Activated T-cell treated with anti-CD3 and anti-CD28 coated beads, Interleukin-2, amount 50 U/mL, for 72 hours (primary cell): ENCODE measurements around the gene RPL37. TPM values are rescaled to one million over a fixed set of nuclear protein-coding genes. Genes with fewer than 3 reads are reported as not detected.

Experiments
- ATAC-seq, 2 donors: fragments of 150-1000 bp; cut with Tn5 transposase; replicated peaks in 1 of 2; 2 replicates each; pipeline ENCODE4 v1.10.0; 2021; ENCODE audit warnings: moderate library complexity in 2 of 2, mild to moderate bottlenecking in 1 of 2
- DNase-seq, 2 donors: peaks; one replicate each; pipeline ENCODE4 v3.0.0; 2021 to 2022; ENCODE audit warnings: mixed read lengths in 1 of 2
- H3K27ac Mint-ChIP-seq: one replicate; pipeline ENCODE4 v1.8.0; 2022; ENCODE audit warnings: mild to moderate bottlenecking, moderate library complexity, mixed read lengths
- H3K27me3 Mint-ChIP-seq: one replicate; pipeline ENCODE4 v1.8.0; 2022; ENCODE audit warnings: low read depth, mixed read lengths
- H3K36me3 Mint-ChIP-seq, 2 donors: one replicate each; pipeline ENCODE4 v1.8.0; 2022; ENCODE audit warnings: mixed read lengths in 2 of 2, mild to moderate bottlenecking in 1 of 2; ENCODE audit not compliant: insufficient read depth in 2 of 2
- H3K4me1 Mint-ChIP-seq: one replicate; pipeline ENCODE4 v1.8.0; 2022; ENCODE audit warnings: low read depth, mixed read lengths
- H3K4me3 Mint-ChIP-seq, 2 donors: one replicate each; pipeline ENCODE4 v1.8.0; 2022; ENCODE audit warnings: mild to moderate bottlenecking in 2 of 2, mixed read lengths in 2 of 2, moderate library complexity in 2 of 2
- H3K9me3 Mint-ChIP-seq, 2 donors: one replicate each; pipeline ENCODE4 v1.8.0; 2022; ENCODE audit warnings: mixed read lengths in 2 of 2
- total RNA-seq, 2 donors: library from RNA; stranded (reverse); gene quantifications; one replicate each; pipeline ENCODE4 v1.2.3, GENCODE V29; 2022

The RPL37 gene
- total RNA-seq, 2 donors from 2014 or later, result 2,016 to 2,043 TPM

GRCh38 chr5:40784916-40785315 is 50.1 kb downstream of the RPL37 start:
- DNase-seq, result no peak
- peaks cover 15 to 19% of the 10 kb centered on the region in 2 donors for H3K36me3 Mint-ChIP-seq
- no peak overlapping the region for H3K4me3 Mint-ChIP-seq
- H3K27me3 Mint-ChIP-seq, result no peaks in the 10 kb centered on the region
- no peak overlapping the region for H3K27ac Mint-ChIP-seq
- ATAC-seq, result no peak
- peaks cover 2 to 3% of the 10 kb centered on the region in 2 donors for H3K9me3 Mint-ChIP-seq
- peaks cover 23% of the 10 kb centered on the region for H3K4me1 Mint-ChIP-seq

GRCh38 chr5:40784027-40784653 is 50.9 kb downstream of the RPL37 start:
- Mint-ChIP-seq H3K27me3 (no peaks in the 10 kb centered on the region), H3K9me3 (peaks cover 2 to 3% of the 10 kb centered on the region in 2 donors), H3K4me3 (no peak overlapping the region), H3K36me3 (peaks cover 15 to 19% of the 10 kb centered on the region in 2 donors), H3K4me1 (peaks cover 17% of the 10 kb centered on the region), H3K27ac (peak overlapping the region; percentile 69)
- DNase-seq (no peak), ATAC-seq (no peak)

GRCh38 chr5:40781843-40782409 is 53.1 kb downstream of the RPL37 start:
- DNase-seq, result no peak
- Mint-ChIP-seq H3K4me1 (peaks cover 16% of the 10 kb centered on the region), H3K36me3 (peaks cover 7 to 8% of the 10 kb centered on the region in 2 donors), H3K27ac (peak overlapping the region; percentile 80), H3K4me3 (no peak overlapping the region), H3K27me3 (no peaks in the 10 kb centered on the region), H3K9me3 (no peaks in the 10 kb centered on the region)
- ATAC-seq, result no peak

GRCh38 chr5:40780858-40781257 is 54.2 kb downstream of the RPL37 start:
- H3K4me3 Mint-ChIP-seq, result no peak overlapping the region
- no peaks in the 10 kb centered on the region for H3K9me3 Mint-ChIP-seq
- peak overlapping the region; percentile 46 for H3K27ac Mint-ChIP-seq
- DNase-seq (no peak), ATAC-seq (no peak)
- H3K4me1 Mint-ChIP-seq, result peaks cover 21% of the 10 kb centered on the region
- no peaks in the 10 kb centered on the region for H3K27me3 Mint-ChIP-seq
- peaks cover 5 to 6% of the 10 kb centered on the region in 2 donors for H3K36me3 Mint-ChIP-seq

DNA sequence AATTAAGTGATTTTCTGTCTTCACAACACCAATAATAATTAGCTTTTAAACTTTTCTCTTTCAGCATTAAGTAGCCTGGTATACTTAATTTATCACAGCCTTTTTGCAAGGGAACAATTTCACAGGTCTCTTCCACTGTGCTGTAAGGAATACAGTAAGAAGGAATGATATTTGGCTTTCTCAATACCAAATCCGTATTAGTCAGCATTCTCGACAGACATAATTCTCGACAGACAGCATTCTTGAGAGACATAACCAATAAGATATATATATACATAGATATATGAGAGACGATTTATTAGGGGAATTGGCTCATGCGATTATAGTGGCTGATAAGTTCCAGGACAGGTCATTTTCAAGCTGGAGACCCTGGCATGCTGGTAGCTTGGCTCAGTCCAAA is 54.8 kb downstream of the RPL37 start:
- Mint-ChIP-seq H3K27ac (no peak overlapping the region), H3K4me3 (no peak overlapping the region), H3K36me3 (peaks cover 2 to 7% of the 10 kb centered on the region in 2 donors), H3K4me1 (peaks cover 20% of the 10 kb centered on the region), H3K9me3 (no peaks in the 10 kb centered on the region), H3K27me3 (no peaks in the 10 kb centered on the region)
- DNase-seq (no peak), ATAC-seq (no peak)

DNA sequence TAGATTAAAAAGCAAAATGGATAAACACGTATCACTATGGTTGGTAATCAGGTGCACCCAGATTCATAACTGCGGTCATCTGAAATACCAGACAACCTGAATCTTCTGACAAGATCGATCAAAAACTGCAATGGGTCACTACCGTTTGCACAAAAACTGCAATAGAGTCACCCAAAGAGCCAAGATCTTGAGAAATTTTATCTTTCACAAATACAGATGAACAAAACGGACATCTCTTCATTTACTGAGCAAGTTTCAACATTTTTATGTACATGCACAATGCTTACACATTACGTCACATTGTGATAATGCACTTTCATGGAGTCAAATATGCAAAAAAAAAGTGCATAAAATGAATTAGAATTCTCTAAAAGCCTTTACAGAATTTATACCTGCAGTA is 55.5 kb downstream of the RPL37 start:
- H3K27me3 Mint-ChIP-seq, result no peaks in the 10 kb centered on the region
- peaks cover 20% of the 10 kb centered on the region for H3K4me1 Mint-ChIP-seq
- H3K36me3 Mint-ChIP-seq, result peaks cover 2 to 7% of the 10 kb centered on the region in 2 donors
- no peak overlapping the region for H3K27ac Mint-ChIP-seq
- H3K9me3 Mint-ChIP-seq, result no peaks in the 10 kb centered on the region
- no peak overlapping the region for H3K4me3 Mint-ChIP-seq
- ATAC-seq (no peak), DNase-seq (no peak)

GRCh38 chr5:40778133-40778532 is 56.9 kb downstream of the RPL37 start:
- no peak for ATAC-seq
- Mint-ChIP-seq H3K9me3 (no peaks in the 10 kb centered on the region), H3K4me1 (peaks cover 20% of the 10 kb centered on the region), H3K4me3 (no peak overlapping the region), H3K36me3 (peaks cover 2 to 9% of the 10 kb centered on the region in 2 donors), H3K27me3 (no peaks in the 10 kb centered on the region), H3K27ac (peak overlapping the region; percentile 64)
- DNase-seq, result no peak

DNA sequence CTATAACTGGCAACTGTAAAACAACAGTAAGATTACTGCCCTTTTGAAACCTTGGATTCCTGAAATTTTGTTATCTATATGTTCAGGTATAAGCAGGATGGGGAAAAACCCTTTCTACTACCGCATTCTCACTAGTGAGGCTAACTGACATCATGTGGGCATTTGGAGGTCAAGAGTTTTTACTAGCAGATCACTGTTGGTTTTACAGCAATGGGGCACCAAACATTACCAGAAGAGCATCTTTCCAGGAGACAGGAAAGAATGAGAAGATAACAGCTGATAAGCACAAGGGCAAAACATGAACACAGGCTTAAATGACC is 58.4 kb downstream of the RPL37 start:
- Mint-ChIP-seq H3K27ac (peak overlapping the region; percentile 56), H3K27me3 (no peaks in the 10 kb centered on the region), H3K9me3 (no peaks in the 10 kb centered on the region), H3K36me3 (peaks cover 2 to 9% of the 10 kb centered on the region in 2 donors), H3K4me3 (peak overlapping the region in 1 of 2 donors; percentile 24), H3K4me1 (peaks cover 20% of the 10 kb centered on the region)
- DNase-seq (no peak), ATAC-seq (peak; percentile 5 to 50)

GRCh38 chr5:40775846-40776657 is 59.0 kb downstream of the RPL37 start:
- Mint-ChIP-seq H3K4me3 (peak overlapping the region in 1 of 2 donors; percentile 24), H3K4me1 (peaks cover 20% of the 10 kb centered on the region), H3K27me3 (no peaks in the 10 kb centered on the region), H3K9me3 (no peaks in the 10 kb centered on the region), H3K36me3 (peaks cover 2 to 9% of the 10 kb centered on the region in 2 donors), H3K27ac (peak overlapping the region; percentile 56)
- ATAC-seq, result peak; percentile 66 to 90
- no peak for DNase-seq

Other genes starting within 250 kb of the RPL37 start
- gene PTGER4, start 155.3 kb downstream of the RPL37 start, total RNA-seq, result 10 to 100 TPM; 42.3 to 59.5 TPM
- gene TTC33, start 79.3 kb downstream of the RPL37 start, total RNA-seq, result 10 to 100 TPM; 29.4 to 33.5 TPM
- gene PRKAA1, start 36.8 kb downstream of the RPL37 start, total RNA-seq, result 10 to 100 TPM; 62.7 to 69.1 TPM
- 1 to 10 TPM in 1 of 2 donors, under 1 TPM in 1; 0.76 to 1.2 TPM for gene CARD6, start 6.1 kb upstream of the RPL37 start, total RNA-seq
- not detected for gene C7, start 74.3 kb upstream of the RPL37 start, total RNA-seq
- not detected for gene MROH2B, start 236.1 kb upstream of the RPL37 start, total RNA-seq